HCT116 (cell line): ENCODE data around the gene DNAJC10. TPM values are rescaled to one million over a fixed set of nuclear protein-coding genes. Genes with fewer than 3 reads are reported as not detected.

ENCODE experiments used
- ATAC-seq: fragments of 200-7000 bp; cut with Tn5 transposase; 2 replicates; pipeline ENCODE4 v1.9.1; 2020; ENCODE audit warnings: mild to moderate bottlenecking, moderate library complexity
- BruUV-seq: library from RNA; stranded (reverse); fragments of 400-500 nt; replicated peaks from 2 replicates; lab custom pipeline; 2021; lab: Mats Ljungman, UMichigan
- CTCF ChIA-PET: fragments of 300-600 bp; sonication (Branson Sonifier 250); formaldehyde crosslinking; loops from one replicate; lab custom pipeline; 2021; ENCODE audit warnings: antibody characterized with exemption; lab: Charles Lee
- POLR2A ChIA-PET: fragments of 300-600, 350-600 bp; sonication (Branson Sonifier 250); formaldehyde crosslinking; loops from one replicate; lab custom pipeline; 2021; ENCODE audit warnings: antibody characterized with exemption; lab: Charles Lee
- RAD21 ChIA-PET, 2 experiments: fragments of 300-600 bp; sonication (Branson Sonifier 250); formaldehyde crosslinking; loops; one replicate each; lab custom pipeline; 2023; ENCODE audit warnings: low total read pairs in 2 of 2; ENCODE audit not compliant: uncharacterized antibody in 2 of 2, unreplicated experiment in 2 of 2, low non-redundant PET in 1 of 2; lab: Charles Lee
- DNase-seq: peaks from one replicate; pipeline ENCODE4 v3.0.0-alpha.2; 2010; ENCODE audit warnings: low read depth, low spot score
- H2AFZ ChIP-seq: fragments of 200-600 bp; shearing (Covaris generic), sonication (generic); 2 replicates; pipeline ENCODE4 v1.6.1; 2017; ENCODE audit warnings: low read depth, mixed run types, mixed read lengths, antibody characterized with exemption, low read length; ENCODE audit not compliant: poor library complexity, severe bottlenecking
- H3K27ac ChIP-seq: 2 replicates; pipeline ENCODE4 v1.5.1; 2012; ENCODE audit warnings: low read depth, low read length
- H3K27me3 ChIP-seq: fragments of 200-600 bp; sonication (generic); 2 replicates; pipeline ENCODE4 v1.6.1; 2016; ENCODE audit warnings: mixed run types, low read length, mixed read lengths; ENCODE audit not compliant: insufficient read depth
- H3K36me3 ChIP-seq, 2 experiments: fragments of 200-500 bp in 1 of 2; fragments of 200-600 bp in 1 of 2; sonication (Bioruptor generic) in 1 of 2; sonication (generic) in 1 of 2; 2 replicates each; pipeline versions ENCODE4 v1.5.1 to v1.6.1; 2014 to 2016; ENCODE audit warnings: low read length in 2 of 2, inconsistent platforms in 1 of 2, mixed read lengths in 1 of 2, mixed run types in 1 of 2; ENCODE audit not compliant: insufficient read depth in 2 of 2, control insufficient read depth in 1 of 2
- H3K4me1 ChIP-seq, 2 experiments: fragments of 200-600 bp in 1 of 2; sonication (generic) in 1 of 2; 2 replicates each; pipeline versions ENCODE4 v1.5.1 to v1.6.1; 2012 to 2017; ENCODE audit warnings: low read length in 2 of 2, inconsistent platforms in 1 of 2, mild to moderate bottlenecking in 1 of 2, mixed read lengths in 1 of 2, mixed run types in 1 of 2, moderate library complexity in 1 of 2; ENCODE audit not compliant: insufficient read depth in 2 of 2, control insufficient read depth in 1 of 2
- H3K4me2 ChIP-seq: fragments of 200-600 bp; sonication (generic); 2 replicates; pipeline ENCODE4 v1.6.1; 2017; ENCODE audit warnings: mixed run types, low read length, mixed read lengths
- H3K4me3 ChIP-seq, 2 experiments: fragments of 200-600 bp in 1 of 2; sonication (generic) in 1 of 2; replicated peaks in 1 of 2; 2 replicates each; pipeline ENCODE4 v1.5.1; 2011 to 2016; ENCODE audit warnings: low read length in 2 of 2, control low read depth in 1 of 2, low read depth in 1 of 2, mild to moderate bottlenecking in 1 of 2, mixed read lengths in 1 of 2, mixed run types in 1 of 2
- H3K79me2 ChIP-seq: fragments of 200-600 bp; sonication (generic); 2 replicates; pipeline ENCODE4 v1.6.1; 2017; ENCODE audit warnings: mild to moderate bottlenecking, mixed run types, low read length, moderate library complexity, mixed read lengths; ENCODE audit not compliant: insufficient read depth
- H3K9ac ChIP-seq: fragments of 200-600 bp; sonication (generic); 2 replicates; pipeline ENCODE4 v1.6.1; 2016; ENCODE audit warnings: low read length, mixed read lengths
- H3K9me2 ChIP-seq: fragments of 200-600 bp; sonication (generic), shearing (Covaris generic); 2 replicates; pipeline ENCODE4 v1.6.1; 2017; ENCODE audit warnings: mixed run types, mild to moderate bottlenecking, moderate library complexity; ENCODE audit not compliant: insufficient read depth
- H3K9me3 ChIP-seq, 2 experiments: fragments of 200-500 bp in 1 of 2; fragments of 200-600 bp in 1 of 2; sonication (Bioruptor generic) in 1 of 2; sonication (generic) in 1 of 2; 2 replicates each; pipeline ENCODE4 v1.6.1; 2014 to 2017; ENCODE audit warnings: low read length in 2 of 2, mixed read lengths in 2 of 2, inconsistent platforms in 1 of 2, low read depth in 1 of 2, mild to moderate bottlenecking in 1 of 2, mixed run types in 1 of 2, moderate library complexity in 1 of 2; ENCODE audit not compliant: control insufficient read depth in 1 of 2, insufficient read depth in 1 of 2
- H4K20me1 ChIP-seq: fragments of 200-600 bp; sonication (generic), shearing (Covaris generic); 2 replicates; pipeline ENCODE4 v1.6.1; 2017; ENCODE audit warnings: mixed run types, mild to moderate bottlenecking, moderate library complexity; ENCODE audit not compliant: insufficient read depth
- CBX3 ChIP-seq: IDR thresholded peaks from 2 replicates; pipeline ENCODE4 v1.6.1; 2012; ENCODE audit warnings: low read depth
- EZH2 ChIP-seq: fragments of 200-600 bp; sonication (generic); IDR thresholded peaks from 2 replicates; pipeline ENCODE4 v1.6.1; 2017; ENCODE audit warnings: antibody characterized with exemption, mixed run types
- FOSL1 ChIP-seq: IDR thresholded peaks from 2 replicates; pipeline ENCODE4 v1.6.1; 2012; ENCODE audit warnings: low read depth
- POLR2AphosphoS5 ChIP-seq: IDR thresholded peaks from 2 replicates; pipeline ENCODE4 v1.6.1; 2011; ENCODE audit warnings: mild to moderate bottlenecking, low read depth, low read length, moderate library complexity
- RAD21 ChIP-seq: IDR thresholded peaks from 2 replicates; pipeline ENCODE4 v1.6.1; 2012; ENCODE audit warnings: low read depth, mild to moderate bottlenecking
- SIN3A ChIP-seq: IDR thresholded peaks from 2 replicates; pipeline ENCODE4 v1.6.1; 2012; ENCODE audit warnings: low read depth
- SP1 ChIP-seq: IDR thresholded peaks from 2 replicates; pipeline ENCODE4 v1.6.1; 2012; ENCODE audit warnings: low read depth
- SRF ChIP-seq: IDR thresholded peaks from 2 replicates; pipeline ENCODE4 v1.6.1; 2012; ENCODE audit warnings: low read depth
- YY1 ChIP-seq: IDR thresholded peaks from 2 replicates; pipeline ENCODE4 v1.6.1; 2011; ENCODE audit warnings: low read length, low read depth, moderate library complexity, mild to moderate bottlenecking; ENCODE audit not compliant: insufficient replicate concordance; ENCODE audit errors: extremely low read depth
- ZNF274 ChIP-seq: fragments of 200-500 bp; sonication (Bioruptor generic); IDR thresholded peaks from 2 replicates; pipeline ENCODE4 v1.6.1; 2014; ENCODE audit warnings: mild to moderate bottlenecking, low read depth, low read length, inconsistent platforms
- intact Hi-C: fragments of 100-400 bp; cut with micrococcal nuclease; formaldehyde crosslinking; loops from 2 replicates; pipeline ENCODE4 v1.10.0; 2022
- total RNA-seq: library from RNA; stranded (reverse); gene quantifications from one replicate; pipeline ENCODE4 v1.2.1, GENCODE V29; 2021; ENCODE audit not compliant: unreplicated experiment
- TF ChIP-seq, protein P1 (sequence below), 3 experiments: fragments of 200-600 bp in 1 of 3; sonication (generic) in 1 of 3; IDR thresholded peaks in 2 of 3; conservative IDR thresholded peaks in 1 of 3; 2 replicates each; pipeline ENCODE4 v1.5.1; 2012 to 2017; ENCODE audit warnings: low read depth in 2 of 3, low read length in 2 of 3, antibody characterized with exemption in 1 of 3, borderline replicate concordance in 1 of 3, control low read depth in 1 of 3, mild to moderate bottlenecking in 1 of 3, mixed read lengths in 1 of 3, mixed run types in 1 of 3, moderate library complexity in 1 of 3; ENCODE audit not compliant: insufficient read depth in 1 of 3
- TF ChIP-seq, protein P2 (sequence below): IDR thresholded peaks from 2 replicates; pipeline ENCODE4 v1.6.1; 2011; ENCODE audit warnings: mild to moderate bottlenecking, low read length, moderate library complexity; ENCODE audit not compliant: insufficient replicate concordance; ENCODE audit errors: extremely low read depth
- TF ChIP-seq, protein P3 (sequence below): IDR thresholded peaks from 2 replicates; pipeline ENCODE4 v1.6.1; 2012; ENCODE audit warnings: low read depth

The DNAJC10 gene
- total RNA-seq, 1 experiment from 2014 or later: 80.4 TPM

DNA sequence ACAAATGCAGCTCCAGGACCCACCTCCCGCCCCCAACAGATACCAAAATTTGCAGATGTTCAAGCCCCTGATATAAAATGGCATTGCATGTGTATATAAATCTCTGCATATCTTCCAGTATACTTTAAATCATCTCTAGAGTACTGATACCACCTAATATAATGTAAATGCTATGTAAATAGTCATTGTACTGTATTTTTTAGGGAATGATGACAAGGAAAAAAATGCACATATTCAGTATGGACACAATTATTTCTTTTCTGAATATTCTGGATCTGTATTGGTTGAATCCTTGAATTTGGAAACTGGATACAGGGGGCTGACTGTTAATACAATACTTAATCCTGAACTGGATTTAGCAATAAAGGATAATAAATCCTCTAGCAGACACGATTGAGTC is 82.7 kb downstream of the DNAJC10 start:
- intact Hi-C loops: no loop called here
- no peak overlapping the region for H3K9ac ChIP-seq
- ATAC-seq: no peak
- DNase-seq: no peak
- no peaks in the 10 kb centered on the region for H3K9me2 ChIP-seq
- POLR2A ChIA-PET: no interaction called here
- H3K27ac ChIP-seq: no peak overlapping the region
- CTCF ChIA-PET: interaction anchor here (1.1 kb wide), 1 partner anchor 181 kb away, joined by 3 read pairs; no protein-coding TSS in a partner anchor
- no peaks in the 10 kb centered on the region for H3K9me3 ChIP-seq
- H3K79me2 ChIP-seq: no peaks in the 10 kb centered on the region
- no peaks in the 10 kb centered on the region for H3K27me3 ChIP-seq
- TF ChIP-seq, protein P1, sequence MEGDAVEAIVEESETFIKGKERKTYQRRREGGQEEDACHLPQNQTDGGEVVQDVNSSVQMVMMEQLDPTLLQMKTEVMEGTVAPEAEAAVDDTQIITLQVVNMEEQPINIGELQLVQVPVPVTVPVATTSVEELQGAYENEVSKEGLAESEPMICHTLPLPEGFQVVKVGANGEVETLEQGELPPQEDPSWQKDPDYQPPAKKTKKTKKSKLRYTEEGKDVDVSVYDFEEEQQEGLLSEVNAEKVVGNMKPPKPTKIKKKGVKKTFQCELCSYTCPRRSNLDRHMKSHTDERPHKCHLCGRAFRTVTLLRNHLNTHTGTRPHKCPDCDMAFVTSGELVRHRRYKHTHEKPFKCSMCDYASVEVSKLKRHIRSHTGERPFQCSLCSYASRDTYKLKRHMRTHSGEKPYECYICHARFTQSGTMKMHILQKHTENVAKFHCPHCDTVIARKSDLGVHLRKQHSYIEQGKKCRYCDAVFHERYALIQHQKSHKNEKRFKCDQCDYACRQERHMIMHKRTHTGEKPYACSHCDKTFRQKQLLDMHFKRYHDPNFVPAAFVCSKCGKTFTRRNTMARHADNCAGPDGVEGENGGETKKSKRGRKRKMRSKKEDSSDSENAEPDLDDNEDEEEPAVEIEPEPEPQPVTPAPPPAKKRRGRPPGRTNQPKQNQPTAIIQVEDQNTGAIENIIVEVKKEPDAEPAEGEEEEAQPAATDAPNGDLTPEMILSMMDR (IDR thresholded peaks at IDR 0.05 in 2 of 3, conservative IDR thresholded peaks at IDR 0.05 in 1 of 3; ENCODE audit: borderline replicate concordance in 1 of 3, insufficient read depth in 1 of 3, low read depth in 2 of 3, low read length in 2 of 3): no peak
- TF ChIP-seq ZNF274 (no peak), FOSL1 (no peak), EZH2 (no peak), SRF (no peak), RAD21 (no peak), YY1 (no peak), SIN3A (no peak), CBX3 (no peak), POLR2AphosphoS5 (no peak), SP1 (no peak)
- TF ChIP-seq, protein P2, sequence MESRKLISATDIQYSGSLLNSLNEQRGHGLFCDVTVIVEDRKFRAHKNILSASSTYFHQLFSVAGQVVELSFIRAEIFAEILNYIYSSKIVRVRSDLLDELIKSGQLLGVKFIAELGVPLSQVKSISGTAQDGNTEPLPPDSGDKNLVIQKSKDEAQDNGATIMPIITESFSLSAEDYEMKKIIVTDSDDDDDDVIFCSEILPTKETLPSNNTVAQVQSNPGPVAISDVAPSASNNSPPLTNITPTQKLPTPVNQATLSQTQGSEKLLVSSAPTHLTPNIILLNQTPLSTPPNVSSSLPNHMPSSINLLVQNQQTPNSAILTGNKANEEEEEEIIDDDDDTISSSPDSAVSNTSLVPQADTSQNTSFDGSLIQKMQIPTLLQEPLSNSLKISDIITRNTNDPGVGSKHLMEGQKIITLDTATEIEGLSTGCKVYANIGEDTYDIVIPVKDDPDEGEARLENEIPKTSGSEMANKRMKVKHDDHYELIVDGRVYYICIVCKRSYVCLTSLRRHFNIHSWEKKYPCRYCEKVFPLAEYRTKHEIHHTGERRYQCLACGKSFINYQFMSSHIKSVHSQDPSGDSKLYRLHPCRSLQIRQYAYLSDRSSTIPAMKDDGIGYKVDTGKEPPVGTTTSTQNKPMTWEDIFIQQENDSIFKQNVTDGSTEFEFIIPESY: no peak
- TF ChIP-seq, protein P3, sequence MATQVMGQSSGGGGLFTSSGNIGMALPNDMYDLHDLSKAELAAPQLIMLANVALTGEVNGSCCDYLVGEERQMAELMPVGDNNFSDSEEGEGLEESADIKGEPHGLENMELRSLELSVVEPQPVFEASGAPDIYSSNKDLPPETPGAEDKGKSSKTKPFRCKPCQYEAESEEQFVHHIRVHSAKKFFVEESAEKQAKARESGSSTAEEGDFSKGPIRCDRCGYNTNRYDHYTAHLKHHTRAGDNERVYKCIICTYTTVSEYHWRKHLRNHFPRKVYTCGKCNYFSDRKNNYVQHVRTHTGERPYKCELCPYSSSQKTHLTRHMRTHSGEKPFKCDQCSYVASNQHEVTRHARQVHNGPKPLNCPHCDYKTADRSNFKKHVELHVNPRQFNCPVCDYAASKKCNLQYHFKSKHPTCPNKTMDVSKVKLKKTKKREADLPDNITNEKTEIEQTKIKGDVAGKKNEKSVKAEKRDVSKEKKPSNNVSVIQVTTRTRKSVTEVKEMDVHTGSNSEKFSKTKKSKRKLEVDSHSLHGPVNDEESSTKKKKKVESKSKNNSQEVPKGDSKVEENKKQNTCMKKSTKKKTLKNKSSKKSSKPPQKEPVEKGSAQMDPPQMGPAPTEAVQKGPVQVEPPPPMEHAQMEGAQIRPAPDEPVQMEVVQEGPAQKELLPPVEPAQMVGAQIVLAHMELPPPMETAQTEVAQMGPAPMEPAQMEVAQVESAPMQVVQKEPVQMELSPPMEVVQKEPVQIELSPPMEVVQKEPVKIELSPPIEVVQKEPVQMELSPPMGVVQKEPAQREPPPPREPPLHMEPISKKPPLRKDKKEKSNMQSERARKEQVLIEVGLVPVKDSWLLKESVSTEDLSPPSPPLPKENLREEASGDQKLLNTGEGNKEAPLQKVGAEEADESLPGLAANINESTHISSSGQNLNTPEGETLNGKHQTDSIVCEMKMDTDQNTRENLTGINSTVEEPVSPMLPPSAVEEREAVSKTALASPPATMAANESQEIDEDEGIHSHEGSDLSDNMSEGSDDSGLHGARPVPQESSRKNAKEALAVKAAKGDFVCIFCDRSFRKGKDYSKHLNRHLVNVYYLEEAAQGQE: no peak
- H3K4me2 ChIP-seq: no peak overlapping the region
- H3K36me3 ChIP-seq: no peaks in the 10 kb centered on the region
- no TSS peak for BruUV-seq
- no peaks in the 10 kb centered on the region for H4K20me1 ChIP-seq
- no peak overlapping the region for H3K4me3 ChIP-seq
- no peaks in the 10 kb centered on the region for H3K4me1 ChIP-seq
- RAD21 ChIA-PET: no interaction called here
- H2AFZ ChIP-seq: no peak overlapping the region
